Posterior vena cava (tissue), 2 donors: Measurements from ENCODE around the gene SDK1. TPM values are rescaled to one million over a fixed set of nuclear protein-coding genes. Genes with fewer than 3 reads are reported as not detected.
"Not testable (repeated sequence)": the region's sequence is repeated elsewhere in the genome, so short reads cannot be mapped to it uniquely, and the experiment has no call there.

ENCODE experiments used
- DNase-seq: peaks from one replicate; pipeline ENCODE4 v3.0.0-alpha.2; 2020; ENCODE audit warnings: low spot score
- intact Hi-C, 2 donors: fragments of 100-400 bp; cut with DNase I; formaldehyde crosslinking; loops; one replicate each; pipeline versions ENCODE4 v1.14.1 to v1.14.2; 2022 to 2023
- total RNA-seq, 2 donors: library from RNA; stranded (reverse); fragmentation: NEBNext Ultra II Directional; extraction: Animal tissue kit (Norgen Biotek cat#: 25700); gene quantifications; one replicate each; pipeline ENCODE4 v1.2.1, GENCODE V29; 2021
- donor health status: DM: yes; HTN: yes; CAD: no.
- donor health status: DM: yes; HTN: yes; CAD: no.

The SDK1 gene
- total RNA-seq, 2 donors from 2014 or later: 14.4 to 18.3 TPM

GRCh38 chr7:3552499-3552898, 251.4 kb downstream of the SDK1 start:
- intact Hi-C loops: no loop called here

GRCh38 chr7:3558400-3558799, 257.3 kb downstream of the SDK1 start:
- no peak for DNase-seq
- intact Hi-C loops: no loop called here

More at GRCh38 chr7:3552499-3552898, 251.4 kb downstream of the SDK1 start:
- DNase-seq: no peak

GRCh38 chr7:3559278-3559677, 258.2 kb downstream of the SDK1 start:
- DNase-seq: no peak
- intact Hi-C loops: no loop called here

GRCh38 chr7:3560495-3560894, 259.4 kb downstream of the SDK1 start:
- intact Hi-C loops: no loop called here
- DNase-seq: no peak

GRCh38 chr7:3561932-3562331, 260.9 kb downstream of the SDK1 start:
- no peak for DNase-seq
- intact Hi-C loops: no loop called here

GRCh38 chr7:3564231-3564630, 263.2 kb downstream of the SDK1 start:
- no peak for DNase-seq
- intact Hi-C loops: no loop called here

- no peak for DNase-seq
- intact Hi-C loops: no loop called here
Measured at GRCh38 chr7:3568516-3568915, 267.5 kb downstream of the SDK1 start.

- intact Hi-C loops: no loop called here
Measured at GRCh38 chr7:3569643-3570042, 268.6 kb downstream of the SDK1 start.

GRCh38 chr7:3573151-3573550, 272.1 kb downstream of the SDK1 start:
- no peak for DNase-seq
- intact Hi-C loops: no loop called here

More at GRCh38 chr7:3569643-3570042, 268.6 kb downstream of the SDK1 start:
- DNase-seq: no peak

GRCh38 chr7:3574386-3574785, 273.3 kb downstream of the SDK1 start:
- no peak for DNase-seq
- intact Hi-C loops: no loop called here

- intact Hi-C loops: no loop called here
- no peak for DNase-seq
Measured at GRCh38 chr7:3575753-3576531, 274.9 kb downstream of the SDK1 start.

- DNase-seq: no peak
- intact Hi-C loops: no loop called here
Measured at GRCh38 chr7:3578399-3578798, 277.3 kb downstream of the SDK1 start.

- DNase-seq: no peak
- intact Hi-C loops: no loop called here
Measured at GRCh38 chr7:3579638-3580219, 278.7 kb downstream of the SDK1 start.

- DNase-seq, intact Hi-C loops: not testable (repeated sequence)
Measured at GRCh38 chr7:3582145-3582544, 281.1 kb downstream of the SDK1 start.

GRCh38 chr7:3585826-3586225, 284.8 kb downstream of the SDK1 start:
- intact Hi-C loops: no loop called here
- no peak for DNase-seq

GRCh38 chr7:3588341-3588740, 287.3 kb downstream of the SDK1 start:
- intact Hi-C loops: no loop called here
- DNase-seq: no peak

GRCh38 chr7:3589752-3590151, 288.7 kb downstream of the SDK1 start:
- intact Hi-C loops: no loop called here
- DNase-seq: no peak

- DNase-seq: no peak
- intact Hi-C loops: no loop called here
Measured at GRCh38 chr7:3591219-3591618, 290.2 kb downstream of the SDK1 start.

- DNase-seq: no peak
- intact Hi-C loops: no loop called here
Measured at GRCh38 chr7:3591944-3592343, 290.9 kb downstream of the SDK1 start.

- DNase-seq: no peak
- intact Hi-C loops: no loop called here
Measured at GRCh38 chr7:3592401-3593134, 291.5 kb downstream of the SDK1 start.
